ENCODE results near the gene CPXM2. TPM values are rescaled to one million over a fixed set of nuclear protein-coding genes. Genes with fewer than 3 reads are reported as not detected.

The CPXM2 gene
- total RNA-seq, 2 experiments from 2014 or later, result not detected

DNA sequence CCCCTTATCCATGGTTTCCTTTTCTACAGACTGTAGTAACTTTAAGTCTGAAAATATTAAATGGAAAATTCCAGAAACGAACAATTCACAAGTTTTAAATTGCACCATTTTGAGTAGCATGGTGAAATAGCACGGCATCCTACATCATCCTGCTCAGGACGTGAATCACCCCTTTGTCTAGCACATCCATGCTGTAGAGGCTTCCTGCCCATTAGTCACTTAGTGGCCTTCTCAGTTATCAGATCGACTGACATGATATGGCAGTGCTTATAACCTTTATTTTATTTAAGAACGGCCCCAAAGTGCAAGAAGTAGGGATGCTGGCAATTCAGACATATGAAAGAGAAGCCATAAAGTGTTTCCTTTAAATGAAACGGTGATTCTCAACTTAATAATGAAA lies 82.7 kb downstream of the CPXM2 start:
- Histone ChIP-seq H3K9me3 (ENCODE audit: control insufficient read depth in 1 of 2, insufficient read depth in 1 of 2, low read length in 2 of 2) (no peaks in the 10 kb centered on the region), H3K4me3 (ENCODE audit: low read length) (no peak overlapping the region), H3K36me3 (ENCODE audit: insufficient read depth, low read length) (no peaks in the 10 kb centered on the region), H3K27ac (ENCODE audit: low read depth in 1 of 2, low read length in 2 of 2) (no peak overlapping the region), H3K27me3 (ENCODE audit: control insufficient read depth in 1 of 2, insufficient read depth in 2 of 2, low read length in 2 of 2) (peaks cover 0 to 11% of the 10 kb centered on the region in 2 experiments), H3K4me1 (ENCODE audit: insufficient read depth, low read length) (no peaks in the 10 kb centered on the region)
- ATAC-seq (ENCODE audit: poor library complexity), result no peak
- TF ChIP-seq, protein P1, sequence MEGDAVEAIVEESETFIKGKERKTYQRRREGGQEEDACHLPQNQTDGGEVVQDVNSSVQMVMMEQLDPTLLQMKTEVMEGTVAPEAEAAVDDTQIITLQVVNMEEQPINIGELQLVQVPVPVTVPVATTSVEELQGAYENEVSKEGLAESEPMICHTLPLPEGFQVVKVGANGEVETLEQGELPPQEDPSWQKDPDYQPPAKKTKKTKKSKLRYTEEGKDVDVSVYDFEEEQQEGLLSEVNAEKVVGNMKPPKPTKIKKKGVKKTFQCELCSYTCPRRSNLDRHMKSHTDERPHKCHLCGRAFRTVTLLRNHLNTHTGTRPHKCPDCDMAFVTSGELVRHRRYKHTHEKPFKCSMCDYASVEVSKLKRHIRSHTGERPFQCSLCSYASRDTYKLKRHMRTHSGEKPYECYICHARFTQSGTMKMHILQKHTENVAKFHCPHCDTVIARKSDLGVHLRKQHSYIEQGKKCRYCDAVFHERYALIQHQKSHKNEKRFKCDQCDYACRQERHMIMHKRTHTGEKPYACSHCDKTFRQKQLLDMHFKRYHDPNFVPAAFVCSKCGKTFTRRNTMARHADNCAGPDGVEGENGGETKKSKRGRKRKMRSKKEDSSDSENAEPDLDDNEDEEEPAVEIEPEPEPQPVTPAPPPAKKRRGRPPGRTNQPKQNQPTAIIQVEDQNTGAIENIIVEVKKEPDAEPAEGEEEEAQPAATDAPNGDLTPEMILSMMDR (IDR thresholded peaks at IDR 0.05), result no peak
- H3K27ac Mint-ChIP-seq, result no peak overlapping the region
- H3K4me1 Mint-ChIP-seq (ENCODE audit: low read depth), result no peaks in the 10 kb centered on the region
- H3K4me3 Mint-ChIP-seq, result no peak overlapping the region
- H3K27me3 Mint-ChIP-seq, result peaks cover 28% of the 10 kb centered on the region
- intact Hi-C loops (cut with DNase I, micrococcal nuclease), result no loop called here
- ChIA-PET POLR2A (no interaction called here), CTCF (no interaction called here)
- no peaks in the 10 kb centered on the region for H3K36me3 Mint-ChIP-seq (ENCODE audit: low read depth)
- no peaks in the 10 kb centered on the region for H3K9me3 Mint-ChIP-seq
- DNase-seq, result no peak

DNA sequence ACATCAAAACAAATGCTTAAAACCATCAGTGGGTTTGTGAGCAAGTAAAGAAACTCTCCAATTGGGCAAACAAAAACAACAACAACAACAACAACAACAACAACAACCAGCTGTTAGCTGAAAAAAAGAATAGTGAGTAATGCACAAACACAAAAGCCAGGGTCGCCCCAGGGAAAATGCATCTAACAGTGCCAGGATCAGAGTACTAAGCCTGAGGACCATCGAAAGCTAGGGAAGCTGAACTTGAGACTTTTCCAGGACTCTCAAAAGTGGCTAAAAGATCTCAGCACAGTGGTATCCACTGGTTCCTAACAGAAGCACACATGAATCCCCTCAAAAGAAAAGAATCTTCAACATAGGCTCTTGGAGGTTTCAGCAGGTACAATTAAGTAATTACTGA lies 83.3 kb downstream of the CPXM2 start:
- Histone ChIP-seq H3K4me1 (ENCODE audit: insufficient read depth, low read length) (no peaks in the 10 kb centered on the region), H3K9me3 (ENCODE audit: control insufficient read depth in 1 of 2, insufficient read depth in 1 of 2, low read length in 2 of 2) (no peaks in the 10 kb centered on the region), H3K36me3 (ENCODE audit: insufficient read depth, low read length) (no peaks in the 10 kb centered on the region), H3K27ac (ENCODE audit: low read depth in 1 of 2, low read length in 2 of 2) (no peak overlapping the region), H3K27me3 (ENCODE audit: control insufficient read depth in 1 of 2, insufficient read depth in 2 of 2, low read length in 2 of 2) (peaks cover 0 to 11% of the 10 kb centered on the region in 2 experiments), H3K4me3 (ENCODE audit: low read length) (no peak overlapping the region)
- ChIA-PET POLR2A (no interaction called here), CTCF (no interaction called here)
- TF ChIP-seq, protein P1 (IDR thresholded peaks at IDR 0.05), result no peak
- no peaks in the 10 kb centered on the region for H3K4me1 Mint-ChIP-seq (ENCODE audit: low read depth)
- H3K9me3 Mint-ChIP-seq, result no peaks in the 10 kb centered on the region
- H3K27ac Mint-ChIP-seq, result no peak overlapping the region
- no peaks in the 10 kb centered on the region for H3K36me3 Mint-ChIP-seq (ENCODE audit: low read depth)
- peaks cover 30% of the 10 kb centered on the region for H3K27me3 Mint-ChIP-seq
- ATAC-seq (ENCODE audit: poor library complexity) (no peak), DNase-seq (no peak)
- H3K4me3 Mint-ChIP-seq, result no peak overlapping the region
- intact Hi-C loops (cut with DNase I, micrococcal nuclease), result no loop called here

- Histone ChIP-seq H3K27me3 (ENCODE audit: control insufficient read depth in 1 of 2, insufficient read depth in 2 of 2, low read length in 2 of 2) (peaks cover 0 to 11% of the 10 kb centered on the region in 2 experiments), H3K36me3 (ENCODE audit: insufficient read depth, low read length) (no peaks in the 10 kb centered on the region), H3K27ac (ENCODE audit: low read depth in 1 of 2, low read length in 2 of 2) (no peak overlapping the region), H3K4me1 (ENCODE audit: insufficient read depth, low read length) (no peaks in the 10 kb centered on the region), H3K4me3 (ENCODE audit: low read length) (no peak overlapping the region), H3K9me3 (ENCODE audit: control insufficient read depth in 1 of 2, insufficient read depth in 1 of 2, low read length in 2 of 2) (no peaks in the 10 kb centered on the region)
- Mint-ChIP-seq H3K4me3 (no peak overlapping the region), H3K27me3 (peaks cover 30% of the 10 kb centered on the region), H3K4me1 (ENCODE audit: low read depth) (no peaks in the 10 kb centered on the region), H3K9me3 (no peaks in the 10 kb centered on the region), H3K36me3 (ENCODE audit: low read depth) (no peaks in the 10 kb centered on the region), H3K27ac (no peak overlapping the region)
- TF ChIP-seq, protein P1 (IDR thresholded peaks at IDR 0.05), result no peak
- ChIA-PET CTCF (no interaction called here), POLR2A (no interaction called here)
- DNase-seq (no peak), ATAC-seq (ENCODE audit: poor library complexity) (no peak)
- intact Hi-C loops (cut with DNase I, micrococcal nuclease), result no loop called here
These were observed 84.1 kb downstream of the CPXM2 start for GRCh38 chr10:123807444-123808035.

Data from CD4-positive, alpha-beta T cell (primary cell).